HG03558 (cell line): ENCODE data around the gene RASGRF2.

Experiments used
- ATAC-seq: cut with Tn5 transposase; IDR thresholded peaks from one replicate; pipeline ENCODE4 v1.9.1; 2021; ENCODE audit warnings: moderate number of reproducible peaks; ENCODE audit not compliant: unreplicated experiment; ENCODE audit errors: extremely low read depth

The RASGRF2 gene

GRCh38 chr5:80959768-80960442 is at the start of gene RASGRF2:
Gene RASGRF2 (plus strand): TSS chr5:80960363. CDS start chr5:80960739, 376 bp downstream.
- no peak for ATAC-seq

- ATAC-seq: no peak
These were observed 47.7 kb upstream of the RASGRF2 start for GRCh38 chr5:80912479-80912878.

GRCh38 chr5:80915716-80916115 is 44.4 kb upstream of the RASGRF2 start:
- no peak for ATAC-seq

- ATAC-seq: no peak
These were observed 43.5 kb upstream of the RASGRF2 start for GRCh38 chr5:80916676-80917075.

GRCh38 chr5:80917631-80918030 is 42.5 kb upstream of the RASGRF2 start:
- ATAC-seq: no peak

- ATAC-seq: no peak
These were observed 40.4 kb upstream of the RASGRF2 start for GRCh38 chr5:80919678-80920196.

- no peak for ATAC-seq
These were observed 39.8 kb upstream of the RASGRF2 start for GRCh38 chr5:80920333-80920732.

- no peak for ATAC-seq
These were observed 39.1 kb upstream of the RASGRF2 start for GRCh38 chr5:80921026-80921425.

- no peak for ATAC-seq
These were observed 34.2 kb upstream of the RASGRF2 start for GRCh38 chr5:80925931-80926330.

- no peak for ATAC-seq
These were observed 33.6 kb upstream of the RASGRF2 start for GRCh38 chr5:80926536-80926935.

GRCh38 chr5:80926979-80927656 is 33.0 kb upstream of the RASGRF2 start:
- ATAC-seq: no peak

- no peak for ATAC-seq
These were observed 32.1 kb upstream of the RASGRF2 start for GRCh38 chr5:80928073-80928472.

- ATAC-seq: no peak
These were observed 29.2 kb upstream of the RASGRF2 start for GRCh38 chr5:80930940-80931339.

GRCh38 chr5:80931411-80931810 is 28.8 kb upstream of the RASGRF2 start:
- no peak for ATAC-seq

GRCh38 chr5:80933036-80933435 is 27.1 kb upstream of the RASGRF2 start:
- no peak for ATAC-seq

GRCh38 chr5:80934751-80935150 is 25.4 kb upstream of the RASGRF2 start:
- no peak for ATAC-seq

- no peak for ATAC-seq
These were observed 24.3 kb upstream of the RASGRF2 start for GRCh38 chr5:80935811-80936385.

GRCh38 chr5:80936881-80937280 is 23.3 kb upstream of the RASGRF2 start:
- ATAC-seq: no peak

GRCh38 chr5:80937584-80938356 is 22.4 kb upstream of the RASGRF2 start:
- no peak for ATAC-seq

- ATAC-seq: no peak
These were observed 18.7 kb upstream of the RASGRF2 start for GRCh38 chr5:80941496-80941895.

- ATAC-seq: no peak
These were observed 8.8 kb upstream of the RASGRF2 start for GRCh38 chr5:80951366-80951765.
